Mucosa of descending colon (tissue), 3 donors: Measurements from ENCODE around the gene OSBPL3. TPM values are rescaled to one million over a fixed set of nuclear protein-coding genes. Genes with fewer than 3 reads are reported as not detected.

ENCODE experiments used
- ATAC-seq: fragments of 200-7000 bp; cut with Tn5 transposase; one replicate; pipeline ENCODE4 v1.9.1; 2020; ENCODE audit warnings: mild to moderate bottlenecking, moderate library complexity
- DNase-seq, 3 donors: peaks; one replicate each; pipeline ENCODE4 v3.0.0-alpha.2; 2020
- H3K36me3 ChIP-seq: fragments of 200-600 bp; one replicate; pipeline ENCODE4 v1.8.0; 2021; ENCODE audit warnings: low read depth, mild to moderate bottlenecking
- H3K4me1 ChIP-seq: fragments of 200-600 bp; one replicate; pipeline ENCODE4 v1.8.0; 2021; ENCODE audit warnings: low read depth, mild to moderate bottlenecking
- H3K4me3 ChIP-seq: fragments of 200-600 bp; one replicate; pipeline ENCODE4 v1.8.0; 2021; ENCODE audit warnings: mild to moderate bottlenecking
- H3K9me3 ChIP-seq: fragments of 200-600 bp; one replicate; pipeline ENCODE4 v1.8.0; 2021; ENCODE audit warnings: mild to moderate bottlenecking
- intact Hi-C, 2 donors: fragments of 100-400 bp; cut with DNase I in 1 of 2; cut with micrococcal nuclease in 1 of 2; formaldehyde crosslinking; loops; one replicate each; pipeline versions ENCODE4 v1.11.0 to v1.11.1; 2022; cut with DNase I, micrococcal nuclease
- total RNA-seq, 3 donors: library from RNA; stranded (reverse); fragmentation: NEBNext Ultra II Directional in 2 of 3; extraction: Animal tissue kit (Norgen Biotek cat#: 25700) in 2 of 3; gene quantifications; one replicate each; pipeline versions ENCODE4 v1.2.1 to v1.2.4, GENCODE V29; 2021 to 2023
- TF ChIP-seq, protein P1 (sequence below): fragments of 200-600 bp; IDR thresholded peaks from one replicate; pipeline ENCODE4 v1.8.0; 2022; ENCODE audit warnings: antibody characterized with exemption, mild to moderate bottlenecking
- donor health status: DM: no; HTN: no; CAD: no; lungs with moderate emphysema.
- donor health status: DM: no; HTN: no; CAD: no.
- donor health status: DM: no; HTN: yes; CAD: no.

Gene OSBPL3
- total RNA-seq, 3 donors from 2014 or later, result 9.0 to 15.4 (median 10.6) TPM

DNA sequence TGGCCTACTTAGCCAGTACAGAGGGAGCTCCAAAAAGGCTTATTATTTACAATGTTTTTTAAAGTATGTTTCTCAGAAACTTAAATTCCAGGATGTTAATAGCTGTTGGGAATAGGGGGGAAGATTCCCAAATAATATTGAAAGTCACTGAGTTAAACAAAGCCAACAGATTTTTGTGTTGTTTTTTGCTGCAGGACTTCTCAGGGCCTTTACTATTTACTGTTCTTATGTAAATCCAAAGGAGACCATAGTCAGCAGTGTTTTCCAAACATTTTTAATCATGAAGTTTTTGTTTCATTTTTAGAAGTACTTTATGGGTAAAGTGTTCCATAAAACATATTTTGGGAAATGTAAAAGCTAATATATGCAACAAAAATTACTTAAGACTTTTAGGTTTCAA lies 122.4 kb downstream of the OSBPL3 start:
- no peak overlapping the region for H3K4me3 ChIP-seq
- DNase-seq, result no peak
- H3K36me3 ChIP-seq, result no peaks in the 10 kb centered on the region
- no peak for ATAC-seq
- H3K4me1 ChIP-seq, result no peaks in the 10 kb centered on the region
- TF ChIP-seq, protein P1, sequence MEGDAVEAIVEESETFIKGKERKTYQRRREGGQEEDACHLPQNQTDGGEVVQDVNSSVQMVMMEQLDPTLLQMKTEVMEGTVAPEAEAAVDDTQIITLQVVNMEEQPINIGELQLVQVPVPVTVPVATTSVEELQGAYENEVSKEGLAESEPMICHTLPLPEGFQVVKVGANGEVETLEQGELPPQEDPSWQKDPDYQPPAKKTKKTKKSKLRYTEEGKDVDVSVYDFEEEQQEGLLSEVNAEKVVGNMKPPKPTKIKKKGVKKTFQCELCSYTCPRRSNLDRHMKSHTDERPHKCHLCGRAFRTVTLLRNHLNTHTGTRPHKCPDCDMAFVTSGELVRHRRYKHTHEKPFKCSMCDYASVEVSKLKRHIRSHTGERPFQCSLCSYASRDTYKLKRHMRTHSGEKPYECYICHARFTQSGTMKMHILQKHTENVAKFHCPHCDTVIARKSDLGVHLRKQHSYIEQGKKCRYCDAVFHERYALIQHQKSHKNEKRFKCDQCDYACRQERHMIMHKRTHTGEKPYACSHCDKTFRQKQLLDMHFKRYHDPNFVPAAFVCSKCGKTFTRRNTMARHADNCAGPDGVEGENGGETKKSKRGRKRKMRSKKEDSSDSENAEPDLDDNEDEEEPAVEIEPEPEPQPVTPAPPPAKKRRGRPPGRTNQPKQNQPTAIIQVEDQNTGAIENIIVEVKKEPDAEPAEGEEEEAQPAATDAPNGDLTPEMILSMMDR, result no peak
- intact Hi-C loops, result no loop called here
- H3K9me3 ChIP-seq, result no peaks in the 10 kb centered on the region

DNA sequence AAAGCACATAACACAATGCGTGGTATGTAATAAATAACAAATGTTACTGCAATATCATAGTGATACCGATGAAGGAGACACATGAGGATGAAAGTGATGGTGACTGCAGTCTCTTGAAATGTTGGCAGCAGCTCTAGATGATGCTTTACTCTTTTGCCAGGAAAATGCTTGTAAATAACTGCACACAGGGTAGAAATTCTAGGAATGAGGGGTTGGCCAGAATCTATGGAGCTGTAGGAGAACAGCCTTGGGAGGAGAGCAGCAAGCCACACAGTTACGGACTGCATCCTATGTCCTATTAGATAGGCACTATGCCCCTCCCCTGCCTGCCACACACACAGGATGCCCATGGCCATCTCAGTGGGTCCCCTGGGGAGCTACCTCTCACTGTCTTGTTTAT lies 125.1 kb downstream of the OSBPL3 start:
- no peaks in the 10 kb centered on the region for H3K9me3 ChIP-seq
- DNase-seq, result no peak
- ATAC-seq, result no peak
- no peaks in the 10 kb centered on the region for H3K36me3 ChIP-seq
- no peak overlapping the region for H3K4me3 ChIP-seq
- H3K4me1 ChIP-seq, result no peaks in the 10 kb centered on the region
- intact Hi-C loops, result no loop called here
- TF ChIP-seq, protein P1, result no peak

DNA sequence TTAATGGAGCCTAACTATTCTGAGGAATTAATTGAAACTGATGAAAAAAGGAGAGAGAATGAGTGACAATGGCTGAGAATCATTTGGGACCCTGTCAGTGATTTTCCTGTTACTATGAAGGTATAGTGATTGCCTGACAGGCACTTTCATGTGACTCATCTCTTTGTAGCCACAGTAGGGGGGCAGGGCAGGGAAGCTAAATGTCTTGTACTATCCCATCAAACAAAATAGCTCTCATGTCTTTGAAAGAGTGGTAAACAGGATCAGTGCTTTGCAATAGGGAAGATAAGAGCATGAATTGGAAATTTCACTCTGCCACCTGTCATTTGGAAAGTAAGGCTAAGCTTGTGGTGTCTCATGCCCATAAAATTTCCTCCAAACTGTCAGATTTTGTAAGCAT lies 128.2 kb downstream of the OSBPL3 start:
- Histone ChIP-seq H3K9me3 (no peaks in the 10 kb centered on the region), H3K4me3 (no peak overlapping the region), H3K4me1 (no peaks in the 10 kb centered on the region), H3K36me3 (no peaks in the 10 kb centered on the region)
- DNase-seq, result no peak
- ATAC-seq, result no peak
- TF ChIP-seq, protein P1, result no peak
- intact Hi-C loops, result no loop called here

DNA sequence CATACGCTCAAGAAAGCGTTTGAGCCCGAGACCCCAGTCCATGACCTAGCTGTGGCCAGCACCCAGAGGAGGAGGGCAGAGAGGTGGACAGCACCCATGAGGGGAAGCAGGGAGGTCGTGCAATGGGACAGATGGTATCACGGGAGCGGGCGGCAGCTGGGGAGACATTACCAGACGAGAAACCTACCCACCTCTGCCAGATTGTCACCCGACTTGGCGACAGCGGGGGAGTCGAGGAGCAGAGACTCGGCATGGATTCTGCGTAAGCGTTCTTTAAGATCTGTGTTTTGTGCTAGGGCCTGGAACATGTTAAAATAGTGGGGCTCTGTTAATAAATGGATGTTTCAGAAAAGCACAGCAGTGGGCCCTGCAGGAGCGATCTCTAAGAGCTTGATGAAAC lies 131.1 kb downstream of the OSBPL3 start:
- H3K4me3 ChIP-seq, result no peak overlapping the region
- H3K36me3 ChIP-seq, result no peaks in the 10 kb centered on the region
- TF ChIP-seq, protein P1, result no peak
- no peaks in the 10 kb centered on the region for H3K4me1 ChIP-seq
- H3K9me3 ChIP-seq, result no peaks in the 10 kb centered on the region
- no peak for DNase-seq
- no peak for ATAC-seq
- intact Hi-C loops, result no loop called here

DNA sequence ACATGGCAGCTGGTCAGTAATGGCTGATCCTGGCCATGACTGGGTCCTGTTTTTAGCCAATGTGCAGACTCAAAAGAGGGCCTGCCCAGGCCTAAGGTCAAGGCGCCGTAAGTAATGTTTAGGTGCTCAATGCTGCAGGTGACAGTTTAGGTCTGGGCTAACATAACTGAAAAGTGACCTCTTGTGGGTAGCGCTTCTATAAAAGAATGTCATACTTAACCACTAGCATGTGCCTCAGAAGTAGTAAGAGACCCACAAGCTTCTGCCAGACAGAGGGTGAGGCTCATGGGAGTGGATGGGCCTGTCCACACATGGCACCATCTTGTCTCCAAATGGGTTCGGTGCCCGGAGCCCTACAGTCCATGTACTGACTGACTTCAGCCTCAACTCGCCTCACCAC lies 132.2 kb downstream of the OSBPL3 start:
- TF ChIP-seq, protein P1, result no peak
- ATAC-seq (no peak), DNase-seq (no peak)
- Histone ChIP-seq H3K4me3 (no peak overlapping the region), H3K4me1 (no peaks in the 10 kb centered on the region), H3K9me3 (no peaks in the 10 kb centered on the region), H3K36me3 (no peaks in the 10 kb centered on the region)
- intact Hi-C loops, result no loop called here

DNA sequence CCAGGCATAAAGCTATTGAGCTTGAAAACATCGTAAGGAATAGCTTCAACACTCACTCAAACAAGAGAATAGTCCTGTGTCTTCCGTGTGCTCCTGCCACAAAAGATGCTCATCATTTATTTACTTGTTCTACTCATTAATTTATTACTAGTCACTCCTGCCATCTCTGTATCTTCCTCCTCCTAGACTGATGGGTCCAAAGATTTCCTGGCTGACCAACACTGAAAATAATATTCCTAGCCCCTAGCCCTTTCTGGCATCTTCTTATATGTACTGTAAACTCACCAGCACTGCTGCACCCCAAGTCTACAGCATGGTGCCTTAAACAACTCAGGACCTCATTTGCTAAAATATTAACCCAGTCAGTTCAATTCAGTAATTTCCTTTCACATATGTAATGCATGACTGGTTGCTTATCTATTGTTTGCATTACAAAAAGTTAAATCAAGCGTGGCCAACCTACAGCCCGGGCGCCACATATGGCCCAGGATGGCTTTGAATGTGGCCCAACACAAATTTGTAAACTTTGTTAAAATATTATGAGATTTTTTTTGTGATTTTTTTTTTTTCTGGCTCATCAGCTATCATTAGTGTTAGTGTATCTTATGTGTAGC lies 136.1 kb downstream of the OSBPL3 start:
- H3K9me3 ChIP-seq, result no peaks in the 10 kb centered on the region
- H3K4me1 ChIP-seq, result no peaks in the 10 kb centered on the region
- no peak for ATAC-seq
- DNase-seq, result no peak
- TF ChIP-seq, protein P1, result no peak
- no peaks in the 10 kb centered on the region for H3K36me3 ChIP-seq
- H3K4me3 ChIP-seq, result no peak overlapping the region
- intact Hi-C loops, result no loop called here
